Measurements from ENCODE around the gene NUP214.
"Not testable (repeated sequence)": the region's sequence is repeated elsewhere in the genome, so short reads cannot be mapped to it uniquely, and the experiment has no call there.

Gene NUP214

GRCh38 chr9:131270171-131271015 is 145.0 kb downstream of the NUP214 start:
- H3K36me3 Mint-ChIP-seq: peaks cover 3% of the 10 kb centered on the region
- H3K27me3 Mint-ChIP-seq: no peaks in the 10 kb centered on the region
- H3K4me1 Mint-ChIP-seq (ENCODE audit: low read depth): peaks cover 60% of the 10 kb centered on the region
- H3K9me3 Mint-ChIP-seq (ENCODE audit: low read depth): no peaks in the 10 kb centered on the region
- peak overlapping the region; percentile 97 for H3K4me3 Mint-ChIP-seq
- peak overlapping the region; percentile 97 for H3K27ac Mint-ChIP-seq

GRCh38 chr9:131271016-131271273 is 145.6 kb downstream of the NUP214 start:
- not testable (repeated sequence) for H3K9me3 Mint-ChIP-seq (ENCODE audit: low read depth); H3K36me3 Mint-ChIP-seq
- H3K4me3 Mint-ChIP-seq: peak overlapping the region; percentile 97

GRCh38 chr9:131271506-131271931 is 146.1 kb downstream of the NUP214 start:
- Mint-ChIP-seq H3K9me3 (ENCODE audit: low read depth) (no peaks in the 10 kb centered on the region), H3K27ac (peak overlapping the region; percentile 97)

More at GRCh38 chr9:131271016-131271273, 145.6 kb downstream of the NUP214 start:
- H3K27me3 Mint-ChIP-seq: not testable (repeated sequence)
- Mint-ChIP-seq H3K27ac (peak overlapping the region; percentile 97), H3K4me1 (ENCODE audit: low read depth) (peaks cover 55% of the 10 kb centered on the region)

GRCh38 chr9:131272212-131272611 is 146.8 kb downstream of the NUP214 start:
- Mint-ChIP-seq H3K27ac (peak overlapping the region; percentile 97), H3K36me3 (peaks cover 3% of the 10 kb centered on the region), H3K27me3 (no peaks in the 10 kb centered on the region), H3K9me3 (ENCODE audit: low read depth) (no peaks in the 10 kb centered on the region), H3K4me1 (ENCODE audit: low read depth) (peaks cover 42% of the 10 kb centered on the region), H3K4me3 (peak overlapping the region; percentile 97)

More at GRCh38 chr9:131271506-131271931, 146.1 kb downstream of the NUP214 start:
- Mint-ChIP-seq H3K4me3 (peak overlapping the region; percentile 97), H3K4me1 (ENCODE audit: low read depth) (peaks cover 49% of the 10 kb centered on the region), H3K36me3 (peaks cover 3% of the 10 kb centered on the region), H3K27me3 (no peaks in the 10 kb centered on the region)

GRCh38 chr9:131273146-131273855 is 147.9 kb downstream of the NUP214 start:
- Mint-ChIP-seq H3K27ac (peak overlapping the region; percentile 99), H3K4me1 (ENCODE audit: low read depth) (peaks cover 36% of the 10 kb centered on the region), H3K4me3 (peak overlapping the region; percentile 97), H3K27me3 (no peaks in the 10 kb centered on the region), H3K36me3 (peaks cover 3% of the 10 kb centered on the region), H3K9me3 (ENCODE audit: low read depth) (no peaks in the 10 kb centered on the region)

GRCh38 chr9:131273856-131274673 is 148.7 kb downstream of the NUP214 start:
- Mint-ChIP-seq H3K36me3 (peaks cover 3% of the 10 kb centered on the region), H3K9me3 (ENCODE audit: low read depth) (no peaks in the 10 kb centered on the region), H3K4me3 (peak overlapping the region; percentile 97), H3K27me3 (no peaks in the 10 kb centered on the region), H3K4me1 (ENCODE audit: low read depth) (peaks cover 39% of the 10 kb centered on the region), H3K27ac (peak overlapping the region; percentile 99)

GRCh38 chr9:131274674-131275331 is 149.4 kb downstream of the NUP214 start:
- Mint-ChIP-seq H3K4me1 (ENCODE audit: low read depth) (peaks cover 36% of the 10 kb centered on the region), H3K36me3 (peaks cover 3% of the 10 kb centered on the region), H3K27me3 (no peaks in the 10 kb centered on the region), H3K4me3 (peak overlapping the region; percentile 97), H3K27ac (peak overlapping the region; percentile 99), H3K9me3 (ENCODE audit: low read depth) (no peaks in the 10 kb centered on the region)

GRCh38 chr9:131275332-131276093 is 150.1 kb downstream of the NUP214 start:
- Mint-ChIP-seq H3K4me1 (ENCODE audit: low read depth) (peaks cover 31% of the 10 kb centered on the region), H3K4me3 (peak overlapping the region; percentile 97), H3K36me3 (no peaks in the 10 kb centered on the region), H3K27ac (peak overlapping the region; percentile 99), H3K9me3 (ENCODE audit: low read depth) (no peaks in the 10 kb centered on the region), H3K27me3 (no peaks in the 10 kb centered on the region)

GRCh38 chr9:131276094-131276888 is 150.9 kb downstream of the NUP214 start, which contains the start of gene FAM78A:
TSS of gene FAM78A (minus strand) at chr9:131276510. CDS start at chr9:131276179, 331 bp downstream.
- H3K36me3 Mint-ChIP-seq: no peaks in the 10 kb centered on the region
- peak within 1 kb of the TSS; percentile 97 for H3K4me3 Mint-ChIP-seq

GRCh38 chr9:131276891-131277286 is 151.5 kb downstream of the NUP214 start:
- H3K27ac Mint-ChIP-seq: no peak overlapping the region
- H3K4me3 Mint-ChIP-seq: peak overlapping the region; percentile 42
- peaks cover 1% of the 10 kb centered on the region for H3K27me3 Mint-ChIP-seq
- H3K4me1 Mint-ChIP-seq (ENCODE audit: low read depth): peaks cover 24% of the 10 kb centered on the region
- H3K36me3 Mint-ChIP-seq: no peaks in the 10 kb centered on the region
- no peaks in the 10 kb centered on the region for H3K9me3 Mint-ChIP-seq (ENCODE audit: low read depth)

More at GRCh38 chr9:131276094-131276888, 150.9 kb downstream of the NUP214 start, which contains the start of gene FAM78A:
- peaks cover 26% of the 10 kb centered on the region for H3K4me1 Mint-ChIP-seq (ENCODE audit: low read depth)
- peak within 1 kb of the TSS; percentile 99 for H3K27ac Mint-ChIP-seq
- H3K27me3 Mint-ChIP-seq: no peaks in the 10 kb centered on the region
- no peaks in the 10 kb centered on the region for H3K9me3 Mint-ChIP-seq (ENCODE audit: low read depth)

- no peak overlapping the region for H3K4me3 Mint-ChIP-seq
- H3K27me3 Mint-ChIP-seq: peaks cover 1% of the 10 kb centered on the region
- no peak overlapping the region for H3K27ac Mint-ChIP-seq
- H3K9me3 Mint-ChIP-seq (ENCODE audit: low read depth): no peaks in the 10 kb centered on the region
- H3K36me3 Mint-ChIP-seq: no peaks in the 10 kb centered on the region
- H3K4me1 Mint-ChIP-seq (ENCODE audit: low read depth): peaks cover 24% of the 10 kb centered on the region
These were observed 152.0 kb downstream of the NUP214 start for GRCh38 chr9:131277287-131277909.

- no peaks in the 10 kb centered on the region for H3K36me3 Mint-ChIP-seq
- peak overlapping the region; percentile 86 for H3K4me3 Mint-ChIP-seq
- H3K4me1 Mint-ChIP-seq (ENCODE audit: low read depth): peaks cover 24% of the 10 kb centered on the region
- peaks cover 1% of the 10 kb centered on the region for H3K27me3 Mint-ChIP-seq
- H3K27ac Mint-ChIP-seq: peak overlapping the region; percentile 64
- H3K9me3 Mint-ChIP-seq (ENCODE audit: low read depth): no peaks in the 10 kb centered on the region
These were observed 152.7 kb downstream of the NUP214 start for GRCh38 chr9:131277910-131278701.
